NB4 (cell line): ENCODE measurements around the gene NDUFB2.

Experiments
- CTCF ChIP-seq: IDR thresholded peaks from one replicate; pipeline ENCODE4 v1.5.1; 2012; ENCODE audit warnings: low read depth, low read length
- POLR2A ChIP-seq: IDR thresholded peaks from 2 replicates; pipeline ENCODE4 v1.6.1; 2011; ENCODE audit warnings: mild to moderate bottlenecking; ENCODE audit not compliant: insufficient read length; ENCODE audit errors: extremely low read depth

GRCh38 chr7:140674899-140675701 lies 21.4 kb upstream of the NDUFB2 start:
- TF ChIP-seq CTCF = peak; percentile 71
- TF ChIP-seq POLR2A = no peak
